Upper lobe of left lung (tissue), 6 donors: ENCODE data around the gene MPZL1. TPM values are rescaled to one million over a fixed set of nuclear protein-coding genes. Genes with fewer than 3 reads are reported as not detected.

Source experiments
- ATAC-seq, 2 donors: fragments of 200-7000 bp; cut with Tn5 transposase; one replicate each; pipeline ENCODE4 v1.9.1; 2022; ENCODE audit warnings: mild to moderate bottlenecking in 2 of 2, moderate library complexity in 2 of 2; ENCODE audit not compliant: low FRiP score in 2 of 2
- DNase-seq, 2 donors: peaks; one replicate each; pipeline ENCODE4 v3.0.0-alpha.2; 2019 to 2020
- H3K27ac ChIP-seq, 4 donors: fragments of 200-600 bp; sonication (generic); one replicate each; pipeline ENCODE4 v1.5.1; 2016 to 2019
- H3K27me3 ChIP-seq, 4 donors: fragments of 200-600 bp; sonication (generic); one replicate each; pipeline ENCODE4 v1.5.1; 2017 to 2019
- H3K36me3 ChIP-seq, 4 donors: fragments of 200-600 bp; sonication (generic); one replicate each; pipeline ENCODE4 v1.5.1; 2016 to 2019
- H3K4me1 ChIP-seq, 4 donors: fragments of 200-600 bp; sonication (generic); one replicate each; pipeline ENCODE4 v1.5.1; 2018 to 2019
- H3K4me3 ChIP-seq, 4 donors: fragments of 200-600 bp; sonication (generic); one replicate each; pipeline ENCODE4 v1.5.1; 2017 to 2019; ENCODE audit warnings: mild to moderate bottlenecking in 2 of 4, moderate library complexity in 1 of 4
- H3K9me3 ChIP-seq, 4 donors: fragments of 200-600 bp; sonication (generic); one replicate each; pipeline ENCODE4 v1.5.1; 2018 to 2019
- EP300 ChIP-seq, 4 donors: sonication (generic); formaldehyde crosslinking; IDR thresholded peaks; one replicate each; pipeline ENCODE4 v1.5.1; 2017; ENCODE audit warnings: antibody characterized with exemption in 4 of 4, control low read depth in 2 of 4
- POLR2A ChIP-seq, 4 donors: fragments of 450-650 bp; IDR thresholded peaks; one replicate each; pipeline ENCODE4 v1.5.1; 2016 to 2017; ENCODE audit warnings: antibody characterized with exemption in 4 of 4, mild to moderate bottlenecking in 2 of 4
- POLR2AphosphoS5 ChIP-seq, 2 donors: sonication (generic); formaldehyde crosslinking; IDR thresholded peaks; one replicate each; pipeline ENCODE4 v1.5.1; 2017; ENCODE audit warnings: antibody characterized with exemption in 2 of 2
- WGBS, 2 donors: methylation state at CpG; one replicate each; pipeline ENCODE4 v1.1.5; 2017 to 2018; 5-methylcytosine and 5-hydroxymethylcytosine counted together
- total RNA-seq, 6 donors: library from RNA; depleted of rRNA in 4 of 6; stranded (reverse); fragments of >200 nt in 4 of 6; gene quantifications; one replicate each; pipeline versions ENCODE4 v1.1.0 to v1.2.1, GENCODE V29; 2016 to 2021
- TF ChIP-seq, protein P1 (sequence below), 6 experiments: fragments of 450-650 bp in 4 of 6; fragments of 200-600 bp in 2 of 6; sonication (generic) in 2 of 6; IDR thresholded peaks; one replicate each; pipeline ENCODE4 v1.5.1; 2016 to 2019; ENCODE audit warnings: antibody characterized with exemption in 6 of 6
- donor health status: DM: no; HTN: no; CAD: no; lungs with moderate emphysema.
- donor health status: DM: no; HTN: yes; CAD: no; lungs with severe emphysema.

Gene MPZL1
- total RNA-seq, 6 donors from 2014 or later, result 28.3 to 80.6 (median 65.4) TPM

DNA sequence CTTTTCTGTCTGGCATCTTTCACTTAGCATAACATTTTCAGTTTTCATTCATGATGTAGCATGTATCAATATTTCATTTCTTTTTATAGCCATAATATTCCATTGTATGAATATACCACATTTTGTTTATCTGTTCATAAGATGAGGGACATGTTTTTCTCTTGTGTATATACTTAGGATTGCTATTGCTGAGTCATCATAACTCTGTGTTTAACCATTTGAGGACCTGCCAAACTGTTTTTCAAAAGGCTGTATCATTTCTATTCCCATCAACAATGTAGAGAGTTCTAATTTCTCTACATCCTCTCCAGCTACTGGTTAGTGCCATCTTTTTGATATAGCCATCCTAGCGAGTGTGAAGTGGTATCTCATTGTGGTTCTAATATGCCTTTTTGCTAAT lies 26.2 kb downstream of the MPZL1 start:
- H3K27me3 ChIP-seq, result no peaks in the 10 kb centered on the region
- peaks cover 10 to 18% (median 14%) of the 10 kb centered on the region in 4 donors for H3K4me1 ChIP-seq
- DNase-seq, result no peak
- no peak overlapping the region for H3K4me3 ChIP-seq
- H3K36me3 ChIP-seq, result no peaks in the 10 kb centered on the region
- WGBS, 2 donors, result 97 to 100% methylated on average over 1 of the region's 1 CpG
- no peak for ATAC-seq
- no peaks in the 10 kb centered on the region for H3K9me3 ChIP-seq
- H3K27ac ChIP-seq, result no peak overlapping the region
- TF ChIP-seq, protein P1, sequence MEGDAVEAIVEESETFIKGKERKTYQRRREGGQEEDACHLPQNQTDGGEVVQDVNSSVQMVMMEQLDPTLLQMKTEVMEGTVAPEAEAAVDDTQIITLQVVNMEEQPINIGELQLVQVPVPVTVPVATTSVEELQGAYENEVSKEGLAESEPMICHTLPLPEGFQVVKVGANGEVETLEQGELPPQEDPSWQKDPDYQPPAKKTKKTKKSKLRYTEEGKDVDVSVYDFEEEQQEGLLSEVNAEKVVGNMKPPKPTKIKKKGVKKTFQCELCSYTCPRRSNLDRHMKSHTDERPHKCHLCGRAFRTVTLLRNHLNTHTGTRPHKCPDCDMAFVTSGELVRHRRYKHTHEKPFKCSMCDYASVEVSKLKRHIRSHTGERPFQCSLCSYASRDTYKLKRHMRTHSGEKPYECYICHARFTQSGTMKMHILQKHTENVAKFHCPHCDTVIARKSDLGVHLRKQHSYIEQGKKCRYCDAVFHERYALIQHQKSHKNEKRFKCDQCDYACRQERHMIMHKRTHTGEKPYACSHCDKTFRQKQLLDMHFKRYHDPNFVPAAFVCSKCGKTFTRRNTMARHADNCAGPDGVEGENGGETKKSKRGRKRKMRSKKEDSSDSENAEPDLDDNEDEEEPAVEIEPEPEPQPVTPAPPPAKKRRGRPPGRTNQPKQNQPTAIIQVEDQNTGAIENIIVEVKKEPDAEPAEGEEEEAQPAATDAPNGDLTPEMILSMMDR (IDR thresholded peaks at IDR 0.05), result no peak
- no peak for TF ChIP-seq POLR2AphosphoS5 (IDR thresholded peaks at IDR 0.05)
- TF ChIP-seq EP300 (IDR thresholded peaks at IDR 0.05), result no peak
- TF ChIP-seq POLR2A (IDR thresholded peaks at IDR 0.05), result no peak

- ATAC-seq, result no peak
- Histone ChIP-seq H3K27me3 (no peaks in the 10 kb centered on the region), H3K27ac (peak overlapping the region in 1 of 4 donors; percentile 0), H3K9me3 (no peaks in the 10 kb centered on the region), H3K36me3 (no peaks in the 10 kb centered on the region), H3K4me1 (peaks cover 13 to 21% (median 19%) of the 10 kb centered on the region in 4 donors), H3K4me3 (no peak overlapping the region)
- no peak for DNase-seq
- TF ChIP-seq POLR2AphosphoS5 (IDR thresholded peaks at IDR 0.05), result no peak
- no peak for TF ChIP-seq EP300 (IDR thresholded peaks at IDR 0.05)
- TF ChIP-seq, protein P1 (IDR thresholded peaks at IDR 0.05), result no peak
- no peak for TF ChIP-seq POLR2A (IDR thresholded peaks at IDR 0.05)
Measured at GRCh38 chr1:167748906-167749305, 27.1 kb downstream of the MPZL1 start.

DNA sequence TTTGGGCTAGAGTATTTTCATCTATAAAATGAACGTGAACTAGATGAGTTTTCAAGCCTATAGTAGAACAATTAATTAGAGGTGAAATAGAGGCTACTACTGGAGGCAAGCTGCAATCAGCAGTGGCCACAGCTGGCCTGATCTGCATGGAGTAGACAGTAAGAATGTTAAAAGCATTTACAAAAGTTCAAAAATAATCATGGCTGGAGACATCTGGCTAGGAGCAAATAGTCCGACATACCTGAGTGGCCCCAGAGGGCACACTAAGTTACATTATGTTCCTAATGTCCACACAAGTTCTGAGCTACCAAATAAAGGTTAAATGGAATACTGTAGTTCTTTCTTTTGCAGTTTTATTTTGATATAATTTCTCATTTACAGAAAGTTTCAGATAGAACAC lies 28.0 kb downstream of the MPZL1 start:
- DNase-seq (no peak), ATAC-seq (no peak)
- no peaks in the 10 kb centered on the region for H3K36me3 ChIP-seq
- no peak overlapping the region for H3K4me3 ChIP-seq
- H3K27ac ChIP-seq, result peak overlapping the region in 1 of 4 donors; percentile 0
- peaks cover 13 to 21% (median 19%) of the 10 kb centered on the region in 4 donors for H3K4me1 ChIP-seq
- 70 to 71% methylated on average over 2 of the region's 2 CpGs for WGBS, 2 donors
- no peaks in the 10 kb centered on the region for H3K9me3 ChIP-seq
- TF ChIP-seq, protein P1 (IDR thresholded peaks at IDR 0.05), result no peak
- no peak for TF ChIP-seq EP300 (IDR thresholded peaks at IDR 0.05)
- TF ChIP-seq POLR2AphosphoS5 (IDR thresholded peaks at IDR 0.05), result no peak
- TF ChIP-seq POLR2A (IDR thresholded peaks at IDR 0.05), result no peak
- no peaks in the 10 kb centered on the region for H3K27me3 ChIP-seq

GRCh38 chr1:167750641-167751040 lies 28.9 kb downstream of the MPZL1 start:
- DNase-seq, result no peak
- Histone ChIP-seq H3K4me1 (peaks cover 13 to 21% (median 19%) of the 10 kb centered on the region in 4 donors), H3K4me3 (no peak overlapping the region), H3K36me3 (no peaks in the 10 kb centered on the region), H3K27ac (no peak overlapping the region), H3K9me3 (no peaks in the 10 kb centered on the region), H3K27me3 (no peaks in the 10 kb centered on the region)
- 88 to 93% methylated on average over 2 of the region's 2 CpGs for WGBS, 2 donors
- TF ChIP-seq EP300 (IDR thresholded peaks at IDR 0.05) (no peak), POLR2AphosphoS5 (IDR thresholded peaks at IDR 0.05) (no peak), POLR2A (IDR thresholded peaks at IDR 0.05) (no peak)
- TF ChIP-seq, protein P1 (IDR thresholded peaks at IDR 0.05), result no peak
- ATAC-seq, result no peak

- Histone ChIP-seq H3K27me3 (no peaks in the 10 kb centered on the region), H3K4me1 (peaks cover 13 to 24% (median 19%) of the 10 kb centered on the region in 4 donors), H3K4me3 (no peak overlapping the region), H3K9me3 (no peaks in the 10 kb centered on the region), H3K27ac (no peak overlapping the region), H3K36me3 (no peaks in the 10 kb centered on the region)
- DNase-seq (no peak), ATAC-seq (no peak)
- WGBS, 2 donors, result 89 to 100% methylated on average over 1 of the region's 1 CpG
- TF ChIP-seq, protein P1 (IDR thresholded peaks at IDR 0.05), result no peak
- no peak for TF ChIP-seq POLR2AphosphoS5 (IDR thresholded peaks at IDR 0.05)
- no peak for TF ChIP-seq EP300 (IDR thresholded peaks at IDR 0.05)
- no peak for TF ChIP-seq POLR2A (IDR thresholded peaks at IDR 0.05)
Measured at GRCh38 chr1:167751676-167752075, 29.9 kb downstream of the MPZL1 start.
